ENCODE measurements around the gene VWA8.

VWA8 gene

DNA sequence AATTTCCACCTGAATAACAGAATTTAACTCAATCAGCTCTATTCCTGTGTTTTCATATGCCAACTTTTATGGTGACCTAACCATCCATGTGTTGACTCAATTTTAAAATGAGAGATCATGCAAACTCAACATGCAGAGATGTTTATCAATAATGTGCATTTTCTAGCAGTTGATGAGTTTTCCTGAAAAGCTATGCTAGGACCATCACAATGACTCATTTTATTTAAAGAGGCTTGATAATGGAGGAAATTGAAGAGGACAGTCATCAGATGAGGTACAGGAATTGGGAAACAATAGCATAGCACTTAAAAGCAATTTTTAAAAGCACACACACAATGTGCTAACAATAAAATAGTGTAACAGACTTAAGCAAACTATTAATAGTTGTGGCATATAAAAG, 127.1 kb downstream of the VWA8 start:
- Histone ChIP-seq H3K9me3 (ENCODE audit: severe bottlenecking) (no peaks in the 10 kb centered on the region), H3K4me3 (ENCODE audit: severe bottlenecking) (no peak overlapping the region), H3K27me3 (ENCODE audit: insufficient read depth, poor library complexity, severe bottlenecking) (no peaks in the 10 kb centered on the region), H3K36me3 (ENCODE audit: low read depth) (peaks cover 10% of the 10 kb centered on the region; the same call in 1 of the 2 replicates), H3K4me1 (ENCODE audit: insufficient read depth, poor library complexity, severe bottlenecking) (peaks cover 7% of the 10 kb centered on the region), H3K27ac (ENCODE audit: poor library complexity, severe bottlenecking) (no peak overlapping the region)
- ATAC-seq (ENCODE audit: low read depth), result no peak
- no peak for DNase-seq (ENCODE audit: low spot score)
- no peak for TF ChIP-seq CTCF (IDR thresholded peaks at IDR 0.05; ENCODE audit: poor library complexity, severe bottlenecking)

DNA sequence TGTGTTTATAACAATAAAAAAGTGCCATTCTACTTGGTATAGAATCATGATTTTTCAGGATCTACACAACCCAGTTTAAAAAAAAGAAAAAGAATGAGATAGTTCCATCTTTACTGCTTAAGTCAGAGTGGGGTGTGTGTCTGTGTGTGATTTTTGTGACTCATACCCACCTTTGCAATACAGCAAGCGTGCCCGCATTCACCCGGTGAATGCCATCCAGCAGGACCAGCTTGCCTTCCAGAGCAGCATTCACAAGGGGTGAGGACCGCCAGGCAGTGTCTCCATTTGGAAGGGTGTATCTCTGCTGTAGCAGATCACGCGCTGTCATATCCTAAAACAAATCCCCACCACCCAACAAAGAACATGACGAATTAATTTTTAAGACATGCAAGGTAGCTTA, 127.7 kb downstream of the VWA8 start:
- Histone ChIP-seq H3K4me3 (ENCODE audit: severe bottlenecking) (no peak overlapping the region), H3K9me3 (ENCODE audit: severe bottlenecking) (no peaks in the 10 kb centered on the region), H3K4me1 (ENCODE audit: insufficient read depth, poor library complexity, severe bottlenecking) (peaks cover 13% of the 10 kb centered on the region), H3K27me3 (ENCODE audit: insufficient read depth, poor library complexity, severe bottlenecking) (no peaks in the 10 kb centered on the region), H3K36me3 (ENCODE audit: low read depth) (peaks cover 10% of the 10 kb centered on the region; the same call in 1 of the 2 replicates), H3K27ac (ENCODE audit: poor library complexity, severe bottlenecking) (no peak overlapping the region)
- no peak for DNase-seq (ENCODE audit: low spot score)
- no peak for ATAC-seq (ENCODE audit: low read depth)
- TF ChIP-seq CTCF (IDR thresholded peaks at IDR 0.05; ENCODE audit: poor library complexity, severe bottlenecking), result no peak

- no peaks in the 10 kb centered on the region for H3K27me3 ChIP-seq (ENCODE audit: insufficient read depth, poor library complexity, severe bottlenecking)
Observed at GRCh38 chr13:41827507-41828213, 133.2 kb downstream of the VWA8 start.

DNA sequence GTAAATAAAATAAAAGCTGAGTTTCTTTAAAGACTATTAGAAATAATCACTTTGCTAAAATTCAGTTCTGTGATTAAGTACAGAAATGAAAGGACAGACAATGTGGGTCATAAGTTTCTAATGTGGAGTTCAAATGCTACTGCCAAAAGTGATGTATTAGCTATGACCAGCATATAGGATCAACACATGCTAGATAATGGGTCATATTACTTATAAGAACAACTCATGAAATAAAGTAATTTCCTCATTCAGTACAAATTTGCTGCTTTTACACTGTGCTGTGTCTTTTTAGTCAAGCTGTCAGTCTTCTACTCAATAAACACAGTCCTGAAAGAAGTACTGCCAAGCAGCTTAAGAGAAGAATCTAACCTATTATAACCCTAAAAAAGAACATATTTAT, 135.2 kb downstream of the VWA8 start:
- Histone ChIP-seq H3K36me3 (ENCODE audit: low read depth) (no peaks in the 10 kb centered on the region; the same call in 1 of the 2 replicates), H3K9me3 (ENCODE audit: severe bottlenecking) (no peaks in the 10 kb centered on the region), H3K4me1 (ENCODE audit: insufficient read depth, poor library complexity, severe bottlenecking) (peaks cover 18% of the 10 kb centered on the region), H3K27me3 (ENCODE audit: insufficient read depth, poor library complexity, severe bottlenecking) (no peaks in the 10 kb centered on the region), H3K4me3 (ENCODE audit: severe bottlenecking) (no peak overlapping the region), H3K27ac (ENCODE audit: poor library complexity, severe bottlenecking) (no peak overlapping the region)
- DNase-seq (ENCODE audit: low spot score), result no peak
- ATAC-seq (ENCODE audit: low read depth), result no peak
- no peak for TF ChIP-seq CTCF (IDR thresholded peaks at IDR 0.05; ENCODE audit: poor library complexity, severe bottlenecking)

More at GRCh38 chr13:41827507-41828213, 133.2 kb downstream of the VWA8 start:
- Histone ChIP-seq H3K36me3 (ENCODE audit: low read depth) (no peaks in the 10 kb centered on the region; the same call in 1 of the 2 replicates), H3K4me1 (ENCODE audit: insufficient read depth, poor library complexity, severe bottlenecking) (peaks cover 18% of the 10 kb centered on the region), H3K27ac (ENCODE audit: poor library complexity, severe bottlenecking) (peak overlapping the region; percentile 60), H3K4me3 (ENCODE audit: severe bottlenecking) (no peak overlapping the region), H3K9me3 (ENCODE audit: severe bottlenecking) (no peaks in the 10 kb centered on the region)
- DNase-seq (ENCODE audit: low spot score) (no peak), ATAC-seq (ENCODE audit: low read depth) (peak; percentile 90)
- TF ChIP-seq CTCF (IDR thresholded peaks at IDR 0.05; ENCODE audit: poor library complexity, severe bottlenecking), result no peak

GRCh38 chr13:41823476-41823875, 137.4 kb downstream of the VWA8 start:
- Histone ChIP-seq H3K4me3 (ENCODE audit: severe bottlenecking) (no peak overlapping the region), H3K27ac (ENCODE audit: poor library complexity, severe bottlenecking) (no peak overlapping the region), H3K4me1 (ENCODE audit: insufficient read depth, poor library complexity, severe bottlenecking) (peaks cover 15% of the 10 kb centered on the region), H3K27me3 (ENCODE audit: insufficient read depth, poor library complexity, severe bottlenecking) (no peaks in the 10 kb centered on the region), H3K36me3 (ENCODE audit: low read depth) (peaks cover 8% of the 10 kb centered on the region; the same call in 1 of the 2 replicates), H3K9me3 (ENCODE audit: severe bottlenecking) (no peaks in the 10 kb centered on the region)
- TF ChIP-seq CTCF (IDR thresholded peaks at IDR 0.05; ENCODE audit: poor library complexity, severe bottlenecking), result no peak
- DNase-seq (ENCODE audit: low spot score), result no peak
- no peak for ATAC-seq (ENCODE audit: low read depth)
